ENCODE results near the gene HS3ST3A1. TPM values are rescaled to one million over a fixed set of nuclear protein-coding genes. Genes with fewer than 3 reads are reported as not detected.

HS3ST3A1 gene
- total RNA-seq (2022; extraction: Qiagen RNA extraction; ENCODE audit: low read depth), result 0.24 to 0.82 TPM (median 0.44 TPM) in 5 replicates

GRCh38 chr17:13601776-13602551 lies at the start of gene HS3ST3A1:
TSS of gene HS3ST3A1 (minus strand) at chr17:13601929. CDS start at chr17:13601129, 800 bp downstream.

Measured in A549 treated with GW870086 at 1 μM for 4 hours (cell line).